Smooth muscle cell of the brain vasculature (primary cell): ENCODE measurements around the gene OARD1.
A peak's percentile ranks its signal among the peaks of the same experiment; 100 is the strongest.

ENCODE experiments used
- DNase-seq: peaks from one replicate; pipeline ENCODE4 v3.0.0-alpha.2; 2012; ENCODE audit warnings: low read depth, low spot score

The OARD1 gene

GRCh38 chr6:41047745-41048732, 24.1 kb downstream of the OARD1 start:
- DNase-seq = no peak

GRCh38 chr6:41047306-41047705, 24.9 kb downstream of the OARD1 start:
- DNase-seq = no peak

- DNase-seq = no peak
Observed at GRCh38 chr6:41046084-41046483, 26.1 kb downstream of the OARD1 start.

GRCh38 chr6:41045664-41046063, 26.5 kb downstream of the OARD1 start:
- DNase-seq = no peak

- DNase-seq = no peak
Observed at GRCh38 chr6:41043151-41043550, 29.0 kb downstream of the OARD1 start.

GRCh38 chr6:41042226-41043055, 29.7 kb downstream of the OARD1 start, which contains the start of gene TSPO2:
TSS of gene TSPO2 (plus strand) at chr6:41042467. CDS start at chr6:41042986, 519 bp downstream.
- no peak for DNase-seq

- no peak for DNase-seq
Observed at GRCh38 chr6:41040940-41041536, 31.1 kb downstream of the OARD1 start.

- DNase-seq = no peak
Observed at GRCh38 chr6:41040101-41040939, 31.8 kb downstream of the OARD1 start.

- DNase-seq = no peak
Observed at GRCh38 chr6:41039060-41039998, 32.8 kb downstream of the OARD1 start, which contains the start of gene UNC5CL. TSS of gene UNC5CL (minus strand) at chr6:41039221. CDS start at chr6:41035074, 4,147 bp downstream.

GRCh38 chr6:41038205-41038604, 34.0 kb downstream of the OARD1 start:
- no peak for DNase-seq

GRCh38 chr6:41037107-41037900, 34.9 kb downstream of the OARD1 start:
- no peak for DNase-seq

GRCh38 chr6:41036601-41037000, 35.6 kb downstream of the OARD1 start:
- DNase-seq = no peak

- DNase-seq = no peak
Observed at GRCh38 chr6:41036186-41036585, 36.0 kb downstream of the OARD1 start.

GRCh38 chr6:41033776-41034175, 38.4 kb downstream of the OARD1 start:
- no peak for DNase-seq

- no peak for DNase-seq
Observed at GRCh38 chr6:41032830-41033229, 39.3 kb downstream of the OARD1 start.

GRCh38 chr6:41028561-41029412, 43.4 kb downstream of the OARD1 start:
- DNase-seq = no peak

- peak; percentile 41 for DNase-seq
Observed at GRCh38 chr6:41027799-41028560, 44.2 kb downstream of the OARD1 start.
